ENCODE results near the gene IFNAR1.
A peak's percentile ranks its signal among the peaks of the same experiment; 100 is the strongest.

Gene IFNAR1

DNA sequence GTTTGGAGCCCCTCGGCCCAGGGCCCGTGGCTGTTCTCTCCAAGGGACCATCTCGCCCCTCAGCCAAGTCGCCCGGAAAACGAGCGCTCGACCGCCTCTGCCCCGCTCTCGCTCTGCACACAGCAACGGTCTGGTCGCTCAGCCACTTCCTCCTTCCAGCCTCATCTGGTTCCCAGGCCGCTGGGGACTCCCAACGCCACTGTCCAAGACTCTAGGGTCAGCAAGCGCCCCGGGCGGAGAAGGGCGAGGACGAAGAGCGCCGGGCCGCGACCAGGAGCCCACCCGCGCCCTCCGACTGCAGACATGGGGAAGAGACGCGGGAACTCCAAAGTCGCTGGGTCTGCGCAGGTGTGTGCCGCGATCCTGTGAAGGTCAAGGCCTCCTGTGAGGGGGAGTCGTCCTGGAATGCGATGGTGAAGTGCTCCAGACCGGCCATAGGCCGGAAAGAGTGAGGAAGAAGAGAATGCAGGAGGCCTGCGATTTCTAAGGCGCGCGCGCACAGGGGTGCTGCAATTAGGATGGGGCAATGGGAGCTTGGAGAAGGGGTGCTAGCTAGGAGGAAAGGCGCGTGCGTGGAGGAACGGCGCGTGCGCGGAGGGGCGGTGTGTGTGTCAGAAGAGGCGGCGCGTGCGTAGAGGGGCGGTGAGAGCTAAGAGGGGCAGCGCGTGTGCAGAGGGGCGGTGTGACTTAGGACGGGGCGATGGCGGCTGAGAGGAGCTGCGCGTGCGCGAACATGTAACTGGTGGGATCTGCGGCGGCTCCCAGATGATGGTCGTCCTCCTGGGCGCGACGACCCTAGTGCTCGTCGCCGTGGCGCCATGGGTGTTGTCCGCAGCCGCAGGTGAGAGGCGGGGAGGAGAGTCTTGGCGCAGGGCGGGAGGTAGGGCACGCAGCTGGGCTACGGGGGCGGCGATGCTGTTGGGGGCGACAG lies at the start of gene IFNAR1:
TSS of gene IFNAR1 (plus strand) at position 680 of the 931 bp plus-strand sequence. CDS start at position 766, 86 bp downstream.
- DNase-seq = peak; percentile 97

DNA sequence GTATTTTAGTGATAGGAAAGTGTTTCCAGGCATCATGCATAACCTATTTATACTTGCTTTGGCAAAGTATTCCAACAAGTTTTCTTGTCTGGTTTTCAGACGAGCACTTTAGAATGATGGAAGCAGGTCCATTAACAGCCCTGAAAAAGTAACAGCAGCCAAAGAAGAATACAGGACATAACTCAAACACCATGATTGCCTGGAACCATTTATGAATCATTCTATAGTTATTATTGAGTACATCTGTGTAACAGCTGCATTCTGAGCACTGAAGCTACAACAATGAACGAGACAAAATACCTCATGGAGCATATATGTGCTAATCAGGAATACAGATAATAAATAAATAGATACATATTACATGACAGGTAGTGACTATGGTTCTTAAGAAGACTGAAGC lies 46.0 kb upstream of the IFNAR1 start:
- DNase-seq = peak; percentile 16

DNA sequence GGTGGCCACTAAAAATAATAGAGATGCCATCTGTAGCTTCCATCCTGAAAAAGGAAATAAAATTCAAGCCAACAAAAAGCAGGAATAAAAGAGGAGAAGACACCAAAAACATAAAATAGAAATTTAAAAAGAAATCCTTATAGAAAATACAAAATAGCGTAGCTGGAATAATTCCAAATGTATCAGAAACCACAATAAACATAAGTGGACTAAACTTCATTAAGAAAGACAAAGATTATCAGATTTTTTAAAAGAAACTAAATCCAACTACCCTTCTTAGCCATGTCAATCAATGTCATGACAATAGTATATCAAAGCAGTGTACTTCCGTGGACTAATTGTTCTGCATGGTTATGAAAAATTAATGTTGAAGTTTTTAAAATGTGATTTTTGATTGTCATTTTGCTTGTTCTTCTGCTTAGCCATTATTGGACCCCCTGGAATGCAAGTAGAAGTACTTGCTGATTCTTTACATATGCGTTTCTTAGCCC lies 45.4 kb upstream of the IFNAR1 start:
- DNase-seq = no peak

DNA sequence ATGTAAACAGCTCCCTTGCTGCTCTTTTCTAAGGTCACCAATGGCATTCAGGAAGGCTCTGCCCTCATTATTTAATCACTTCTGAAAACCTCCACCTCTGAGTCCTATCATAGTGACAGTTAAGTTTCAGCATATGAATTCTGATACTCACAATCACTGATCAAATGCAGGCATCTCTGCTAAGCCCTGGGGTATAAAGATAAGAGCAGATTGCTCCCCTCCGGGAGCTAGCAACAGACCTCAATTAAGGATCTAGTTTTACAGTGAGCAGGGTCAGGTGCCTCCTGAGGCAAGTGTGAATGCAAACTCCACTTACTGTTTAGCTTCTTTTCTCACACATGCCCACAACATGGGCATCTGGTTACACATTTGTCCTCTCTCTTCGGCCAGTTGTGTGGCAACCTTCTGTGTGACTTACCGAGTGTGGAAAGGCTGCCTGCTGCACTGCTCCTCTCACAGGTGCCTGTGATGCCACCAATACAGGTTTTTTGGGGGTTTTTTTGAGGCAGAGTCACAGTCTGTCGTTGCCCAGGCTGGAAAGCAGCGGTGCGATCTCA lies 43.6 kb upstream of the IFNAR1 start:
- no peak for DNase-seq

DNA sequence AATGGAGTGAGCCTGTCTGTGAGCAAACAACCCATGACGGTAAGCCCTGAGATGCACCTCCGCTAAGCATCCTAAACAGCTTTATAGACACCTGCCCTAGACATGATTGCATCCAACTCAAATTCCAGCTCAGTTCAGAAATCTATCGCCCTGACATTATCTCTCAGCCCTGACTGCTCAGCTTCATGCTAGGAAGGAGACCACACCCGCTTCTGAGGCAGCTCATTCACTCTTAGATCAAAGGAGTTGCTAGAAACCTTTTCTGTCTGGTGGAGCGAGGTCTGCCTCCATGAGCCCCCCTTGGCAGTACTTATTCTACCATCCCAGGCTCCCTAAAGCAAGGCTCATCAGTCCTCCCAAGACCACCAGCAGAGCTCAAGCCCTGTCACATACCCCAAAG lies 41.6 kb upstream of the IFNAR1 start:
- DNase-seq = no peak

DNA sequence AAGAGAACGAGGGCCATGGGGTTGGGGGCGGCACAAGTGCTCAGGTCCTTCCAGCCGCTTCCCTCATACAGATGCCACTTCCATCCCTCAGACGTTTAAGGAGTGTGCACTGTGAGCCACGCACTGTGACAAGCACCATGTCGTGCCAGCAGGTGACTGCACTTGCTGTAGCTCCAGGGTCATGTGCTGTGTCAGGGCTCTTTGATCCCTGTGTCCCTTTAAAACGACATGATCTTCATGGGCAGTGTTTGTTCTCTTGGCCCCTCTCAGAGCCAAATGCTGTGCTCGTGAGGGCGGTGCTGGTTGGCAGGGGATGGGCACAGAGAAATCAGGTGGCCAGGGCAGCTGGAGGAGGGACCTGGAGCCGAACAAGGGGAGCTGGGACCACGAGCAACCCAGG lies 38.7 kb upstream of the IFNAR1 start:
- DNase-seq = no peak

DNA sequence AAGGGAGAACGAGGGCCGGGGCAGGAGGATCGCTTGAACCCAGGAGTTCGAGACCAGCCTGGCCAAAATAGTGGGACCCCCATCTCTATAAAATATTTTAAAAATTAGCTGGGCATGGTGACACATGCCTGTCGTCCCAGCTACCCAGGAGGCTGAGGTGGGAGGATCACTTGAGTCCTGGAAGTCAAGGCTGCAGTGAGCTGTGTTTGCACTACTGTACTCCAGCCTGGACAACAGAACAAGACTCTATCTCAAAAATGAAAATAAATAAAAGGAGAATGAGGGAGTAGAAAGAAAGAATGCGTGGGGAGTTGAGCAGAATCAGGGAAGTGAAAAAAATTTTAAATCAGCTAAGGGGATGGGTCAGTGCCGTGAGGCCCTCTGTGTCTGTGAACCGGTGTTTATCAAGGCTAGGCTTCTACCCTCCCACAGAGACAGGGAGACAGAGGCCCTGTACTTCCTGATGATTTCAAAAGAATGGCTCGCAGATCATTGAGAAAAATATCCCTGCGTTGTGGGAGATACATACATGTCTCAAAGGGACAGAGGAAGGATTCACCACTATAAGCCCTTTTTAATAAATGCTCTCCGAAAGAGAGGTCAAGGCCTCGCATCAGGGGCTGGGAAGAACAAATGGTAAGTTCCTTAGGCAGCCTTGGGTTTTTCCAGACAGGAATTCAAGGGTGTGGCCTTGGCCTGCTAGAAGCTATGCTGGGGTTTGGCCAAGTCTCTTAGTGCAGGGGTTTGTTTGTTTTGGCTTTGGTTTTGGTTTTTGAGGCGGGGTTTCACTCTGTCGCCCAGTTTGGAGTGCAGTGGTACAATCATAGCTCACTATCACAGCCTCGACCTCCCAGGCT lies 37.9 kb upstream of the IFNAR1 start:
- peak; percentile 59 for DNase-seq

DNA sequence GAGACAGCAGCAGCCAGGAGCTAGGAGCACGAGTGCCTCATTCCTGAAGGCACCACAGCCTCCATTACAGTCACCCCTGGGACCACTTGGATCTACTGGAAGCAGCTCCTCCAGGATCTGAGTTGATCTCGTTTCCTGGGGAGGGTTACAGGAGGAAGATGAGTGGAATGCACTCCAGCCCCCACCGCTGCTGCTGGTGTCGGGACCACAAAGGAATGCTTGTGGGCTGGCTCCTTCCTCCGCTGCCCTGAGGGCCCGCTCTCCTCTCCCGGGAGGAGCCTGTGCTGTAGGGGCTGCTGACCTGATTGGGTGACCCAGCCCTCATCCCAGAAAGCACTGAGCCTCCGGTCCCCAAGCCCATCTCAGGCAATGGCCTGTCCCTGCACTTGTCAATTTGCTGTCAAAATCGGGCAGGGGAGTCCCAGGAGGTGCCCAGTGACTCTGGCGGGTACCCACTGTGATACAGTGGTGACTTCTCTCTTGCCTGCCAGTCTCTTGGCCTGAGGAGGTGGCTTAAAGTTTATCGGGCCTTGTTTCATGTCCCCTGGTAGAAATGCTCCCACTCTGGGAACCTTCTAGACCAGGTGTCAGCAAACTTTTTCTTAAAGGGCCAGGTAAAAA lies 35.5 kb upstream of the IFNAR1 start:
- peak; percentile 71 for DNase-seq

DNA sequence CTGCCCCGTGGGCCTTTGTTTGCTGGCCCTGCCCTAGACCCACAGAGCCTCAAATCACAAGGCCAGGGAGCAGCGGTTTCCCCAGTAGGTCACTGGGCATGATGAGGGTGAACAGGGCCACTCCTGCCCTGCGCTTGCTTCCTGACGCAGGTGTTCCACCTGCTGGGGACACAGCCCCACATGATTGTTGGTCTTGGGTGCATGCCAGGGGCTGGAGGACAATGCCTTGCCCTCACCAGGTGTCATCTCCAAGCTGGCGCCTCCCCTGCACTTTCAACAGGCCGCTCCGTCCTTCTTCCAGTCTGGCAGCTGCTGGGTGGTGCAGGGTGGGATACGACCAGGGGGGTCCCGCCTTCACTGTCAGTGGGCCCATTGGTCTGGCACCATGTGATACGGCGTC lies 34.3 kb upstream of the IFNAR1 start:
- no peak for DNase-seq

DNA sequence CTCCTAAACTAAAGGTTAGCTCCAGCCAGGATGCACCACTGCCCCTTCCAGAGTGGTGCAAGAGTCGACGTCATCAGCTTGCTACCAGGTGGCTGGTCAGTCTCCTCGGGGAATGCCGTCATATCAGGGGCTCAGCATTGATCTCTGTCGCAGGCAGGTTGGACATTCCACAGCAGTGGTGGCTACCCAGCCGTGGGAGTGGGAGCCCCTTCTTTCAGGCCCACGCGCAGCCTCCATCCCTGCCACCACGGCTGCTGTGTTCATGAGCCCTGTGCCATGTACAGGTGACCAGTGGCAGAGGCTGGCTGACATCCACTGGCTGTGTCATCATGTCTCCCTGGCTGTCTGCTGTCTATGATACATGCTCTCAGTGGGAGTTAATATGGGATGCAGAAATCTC lies 33.1 kb upstream of the IFNAR1 start:
- DNase-seq = no peak

DNA sequence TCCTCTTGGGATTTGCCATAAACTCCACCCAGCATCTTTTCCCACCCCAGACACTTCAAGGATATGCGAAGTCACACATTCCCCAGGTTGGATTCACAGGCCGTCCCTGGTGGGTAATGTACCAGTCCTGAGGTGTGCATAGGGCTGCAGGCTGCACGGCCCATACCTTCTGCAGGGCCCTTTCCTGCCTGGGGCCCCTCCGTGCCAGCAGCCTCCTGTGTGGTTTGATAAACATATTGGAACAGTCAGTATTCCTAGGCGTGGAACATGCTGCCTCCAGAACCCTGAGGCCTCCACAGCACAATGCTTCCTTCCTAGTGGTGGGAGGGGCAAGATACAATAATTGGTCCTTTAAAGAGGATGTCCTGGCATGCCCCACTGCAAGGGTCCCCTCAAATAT lies 32.0 kb upstream of the IFNAR1 start:
- DNase-seq = no peak

DNA sequence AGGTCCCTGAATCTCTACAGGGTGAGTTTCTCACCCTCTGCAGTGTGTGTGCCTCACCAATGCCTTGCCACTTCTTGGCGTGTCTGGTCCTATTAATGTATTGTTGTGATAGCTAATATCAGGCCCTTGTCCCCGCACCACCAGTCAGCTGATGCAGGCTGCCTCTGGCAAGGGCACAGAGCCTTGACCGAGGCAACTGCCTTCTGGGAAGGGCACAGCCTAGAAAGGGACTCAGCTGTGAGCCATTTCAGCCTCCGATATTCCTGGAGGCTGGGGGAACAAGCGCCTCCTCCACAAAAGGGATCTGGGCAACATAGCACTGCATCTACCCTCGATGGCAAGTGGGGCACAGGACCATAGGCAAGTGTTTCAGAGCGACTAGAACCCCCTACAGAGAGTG lies 31.6 kb upstream of the IFNAR1 start:
- DNase-seq = no peak

DNA sequence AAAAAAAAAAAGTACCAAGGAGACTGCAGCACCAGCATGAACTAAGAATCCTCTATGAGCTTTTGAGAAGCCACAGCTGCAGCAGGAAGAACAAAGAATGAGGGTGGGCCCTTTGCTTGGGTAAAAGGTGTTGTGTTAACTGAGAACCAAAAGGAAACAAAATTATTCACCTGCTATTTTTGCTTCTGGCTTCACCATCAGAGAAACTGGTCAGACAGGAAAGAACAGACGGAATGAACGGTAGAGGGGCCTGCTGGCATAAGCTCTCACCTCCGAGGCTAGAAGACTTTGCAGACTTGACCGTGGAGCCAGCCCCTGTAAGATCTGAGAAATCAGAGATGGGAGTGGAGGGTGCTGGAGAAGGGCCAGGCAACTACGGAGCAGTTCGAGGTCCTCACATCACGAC lies 31.0 kb upstream of the IFNAR1 start:
- DNase-seq = no peak

DNA sequence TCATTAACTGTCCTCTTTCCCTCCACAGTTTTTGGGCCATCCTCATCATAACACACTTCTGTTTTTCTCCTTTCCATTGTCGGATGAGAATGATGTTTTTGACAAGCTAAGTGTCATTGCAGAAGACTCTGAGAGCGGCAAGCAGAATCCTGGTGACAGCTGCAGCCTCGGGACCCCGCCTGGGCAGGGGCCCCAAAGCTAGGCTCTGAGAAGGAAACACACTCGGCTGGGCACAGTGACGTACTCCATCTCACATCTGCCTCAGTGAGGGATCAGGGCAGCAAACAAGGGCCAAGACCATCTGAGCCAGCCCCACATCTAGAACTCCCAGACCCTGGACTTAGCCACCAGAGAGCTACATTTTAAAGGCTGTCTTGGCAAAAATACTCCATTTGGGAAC lies 28.6 kb upstream of the IFNAR1 start:
- DNase-seq = no peak

DNA sequence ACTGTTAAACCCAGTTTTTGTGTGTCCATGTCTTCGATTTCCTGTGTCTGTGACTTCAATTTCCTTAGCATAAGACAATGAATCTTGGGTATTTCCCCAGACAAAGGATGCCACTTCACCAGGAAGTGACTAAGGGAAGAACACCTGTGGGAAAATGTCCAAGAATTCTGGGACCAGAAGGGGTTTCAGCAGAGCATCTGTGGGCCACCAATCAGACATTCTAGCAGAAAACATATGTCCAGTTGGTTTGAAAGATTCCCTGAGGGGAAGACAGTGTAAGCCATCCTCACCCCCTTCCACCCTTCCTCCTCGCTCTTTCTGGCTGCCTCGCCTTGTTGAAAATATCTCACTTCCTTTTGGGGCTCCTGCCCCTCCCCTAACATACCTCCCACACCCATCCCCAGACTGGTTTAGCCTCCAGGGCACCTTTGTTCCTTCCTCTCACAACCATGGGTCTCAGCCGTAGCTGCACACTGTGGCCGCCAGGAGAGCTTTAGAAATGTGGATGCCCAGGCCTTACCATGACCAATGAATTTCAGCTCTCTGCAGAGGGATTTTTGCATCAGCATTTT lies 25.5 kb upstream of the IFNAR1 start:
- DNase-seq = no peak

DNA sequence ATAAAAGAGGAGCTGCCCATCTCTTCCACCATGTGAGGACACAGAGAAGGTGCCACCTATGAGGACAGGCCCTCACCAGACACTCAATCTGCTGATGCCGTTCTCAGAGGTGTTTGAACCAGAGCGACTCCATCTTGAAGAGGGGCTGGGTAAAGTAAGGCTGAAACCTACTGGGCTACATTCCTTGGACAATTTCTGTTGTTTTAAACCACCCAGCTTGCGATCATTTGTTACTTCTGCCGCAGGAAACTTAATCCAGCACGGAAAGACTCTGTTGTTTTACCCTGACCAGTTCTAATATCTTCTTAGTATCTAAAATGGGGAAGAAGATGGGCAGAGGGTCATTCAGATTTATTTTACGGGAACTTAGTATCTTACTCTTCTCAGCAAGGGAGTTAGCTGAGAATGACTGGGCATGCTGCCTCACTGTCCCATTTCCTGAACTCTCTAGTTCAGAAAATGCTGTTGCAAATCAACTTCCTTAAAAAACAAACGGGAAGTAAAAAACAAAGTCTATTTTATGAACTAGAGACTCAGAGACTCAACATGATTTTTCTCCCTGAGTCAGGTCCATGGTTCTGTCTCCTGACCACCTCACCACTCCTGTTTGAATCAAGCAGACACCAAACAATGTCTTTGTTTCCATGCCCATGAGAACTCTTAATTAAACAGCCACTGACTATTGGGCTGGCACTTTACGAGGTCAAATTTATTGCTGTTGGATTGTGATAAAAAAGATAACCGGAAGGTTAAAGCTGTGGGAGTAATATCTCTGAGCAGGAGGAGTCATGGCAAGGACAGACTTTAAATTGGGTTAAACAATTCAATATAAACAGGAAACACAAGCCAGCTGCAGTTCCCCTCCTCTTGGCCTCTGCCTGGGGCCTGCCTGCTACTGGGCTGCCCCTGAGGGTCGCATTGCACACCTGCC lies 23.8 kb upstream of the IFNAR1 start:
- DNase-seq = no peak

DNA sequence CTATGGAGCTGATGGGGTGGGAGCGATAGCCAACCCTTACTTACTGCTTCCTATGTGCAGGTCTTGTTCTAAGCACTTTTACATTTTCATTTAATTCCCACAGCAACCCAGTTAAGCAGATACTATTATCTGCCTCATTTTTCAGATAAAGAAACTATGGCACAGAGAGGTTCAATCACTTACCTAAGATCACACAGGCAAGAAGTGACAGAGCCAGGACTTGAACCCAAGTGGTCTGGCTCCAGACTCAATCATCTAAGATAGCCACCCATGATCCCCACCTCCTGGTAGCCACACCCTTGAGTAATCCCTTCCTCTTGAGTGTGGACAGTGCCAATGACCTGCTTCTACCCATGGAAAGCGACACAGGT lies 23.2 kb upstream of the IFNAR1 start:
- DNase-seq = no peak

DNA sequence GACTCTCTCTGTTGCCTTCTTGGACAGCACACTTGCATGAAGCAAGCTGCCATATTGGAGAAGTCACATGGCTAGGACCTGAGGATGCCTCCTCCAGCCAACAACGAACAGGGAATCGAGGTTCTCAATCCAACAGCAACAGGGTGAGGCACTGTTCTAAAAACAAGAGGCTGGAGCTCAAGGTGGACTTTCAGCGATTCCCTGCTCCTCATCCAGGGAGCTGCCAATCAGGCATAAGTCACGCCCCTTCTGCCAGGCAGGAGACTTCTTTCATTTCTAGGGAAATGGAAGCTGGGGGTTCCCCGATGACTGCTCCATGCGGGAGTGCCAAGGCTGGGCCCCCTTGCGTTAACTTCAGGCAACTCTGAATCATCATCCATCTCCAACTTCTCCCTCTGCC lies 22.7 kb upstream of the IFNAR1 start:
- DNase-seq = no peak

DNA sequence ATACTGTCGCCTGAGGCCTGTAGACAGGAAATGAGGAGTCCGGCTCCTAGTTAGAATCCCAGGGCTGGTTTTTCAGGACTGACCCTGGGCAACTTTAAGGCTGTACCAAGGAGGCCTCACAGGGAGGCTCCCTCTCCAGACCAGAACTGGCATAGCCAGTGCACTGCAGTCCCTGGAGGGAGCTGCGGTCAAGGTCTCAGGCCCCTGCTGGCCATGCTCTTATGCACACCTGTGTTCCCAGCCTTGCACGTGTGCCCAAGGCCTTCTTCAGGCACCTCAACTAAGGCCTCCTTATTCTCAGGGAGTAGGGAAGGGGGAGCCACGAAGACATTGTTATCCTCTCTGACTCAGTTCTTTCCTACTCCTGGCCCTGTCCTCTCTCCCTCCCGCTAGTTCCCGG lies 22.0 kb upstream of the IFNAR1 start:
- DNase-seq = no peak

DNA sequence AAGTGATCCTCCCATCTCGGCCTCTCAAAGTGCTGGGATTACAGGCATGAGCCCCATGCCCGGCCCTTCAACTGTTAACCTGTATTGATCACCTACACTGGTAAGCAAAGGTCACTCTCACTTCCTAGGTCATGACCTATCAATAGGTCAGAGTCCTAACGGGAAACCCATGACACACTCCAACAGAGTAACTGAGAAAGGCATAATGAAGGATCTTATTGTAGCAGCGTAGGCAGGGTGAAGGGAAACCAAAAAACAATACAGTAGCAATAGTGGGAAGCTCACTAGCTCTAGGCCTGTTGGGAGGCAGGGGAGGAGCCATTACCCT lies 19.5 kb upstream of the IFNAR1 start:
- DNase-seq = no peak

DNA sequence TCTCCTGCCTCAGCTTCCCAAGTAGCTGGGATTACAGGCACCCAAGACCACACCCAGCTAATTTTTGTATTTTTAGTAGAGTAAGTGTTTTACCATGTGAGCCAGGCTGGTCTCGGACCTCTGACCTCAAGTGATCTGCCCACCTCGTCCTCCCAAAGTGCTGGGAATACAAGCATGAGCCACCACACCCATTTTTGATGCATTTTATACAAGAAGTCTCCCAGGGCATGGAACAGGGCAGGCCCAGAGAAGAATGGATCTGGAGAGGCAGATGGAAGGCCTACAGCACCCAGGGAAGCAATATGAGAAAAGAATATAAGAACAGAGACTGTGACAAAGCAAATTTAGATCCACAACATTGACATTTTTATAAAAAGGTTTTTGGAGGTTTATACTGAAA lies 18.8 kb upstream of the IFNAR1 start:
- DNase-seq = no peak
